NT2/D1 (cell line): ENCODE results near the gene LMAN2.

Source experiments
- SUZ12 ChIP-seq: IDR thresholded peaks from 2 replicates; pipeline ENCODE4 v1.6.1; 2011; ENCODE audit not compliant: insufficient read length, insufficient read depth; ENCODE audit errors: extremely low read depth
- YY1 ChIP-seq: IDR thresholded peaks from 2 replicates; pipeline ENCODE4 v1.6.1; 2011; ENCODE audit not compliant: insufficient read length, insufficient read depth
- ZNF274 ChIP-seq: IDR thresholded peaks from 2 replicates; pipeline ENCODE4 v1.6.1; 2011; ENCODE audit warnings: mild to moderate bottlenecking, low read depth, low read length

GRCh38 chr5:177389241-177390169, 38.0 kb upstream of the LMAN2 start:
- TF ChIP-seq SUZ12 (no peak), YY1 (no peak), ZNF274 (no peak)
